ENCODE data around the gene PJVK. TPM values are rescaled to one million over a fixed set of nuclear protein-coding genes. Genes with fewer than 3 reads are reported as not detected.

The PJVK gene
- polyA plus RNA-seq, 1 experiment = 1.5 TPM

DNA sequence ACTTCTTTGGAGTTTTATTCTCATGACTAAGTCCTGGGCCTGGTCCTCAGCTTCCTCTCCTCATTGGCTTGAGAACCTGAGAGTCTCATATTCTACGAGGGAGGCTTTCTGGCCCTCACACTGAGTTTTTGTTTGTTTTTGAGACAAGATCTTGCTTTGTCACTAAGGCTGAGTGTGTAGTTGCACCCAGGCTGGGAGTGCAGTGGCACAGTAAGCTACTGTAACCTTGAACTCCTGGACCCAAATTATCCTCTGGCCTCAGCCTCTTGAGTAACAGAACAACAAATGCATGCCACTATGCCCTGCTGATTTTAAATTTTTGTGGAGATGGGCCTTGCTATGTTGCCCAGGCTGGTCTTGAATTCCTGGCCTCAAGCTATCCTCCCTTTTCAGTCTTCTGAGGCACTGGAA lies 22.8 kb upstream of the PJVK start:
- no peaks in the 10 kb centered on the region for H3K27me3 ChIP-seq (ENCODE audit: control insufficient read depth, insufficient read depth, low read length)
- H3K36me3 ChIP-seq (ENCODE audit: control insufficient read depth, insufficient read depth, low read length) = peaks cover 3% of the 10 kb centered on the region
- POLR2A ChIA-PET = interaction anchor here (0.6 kb wide), 1 partner anchor 22 kb away, joined by 3 read pairs; the partner anchor contains the start of gene PRKRA
- H3K4me3 ChIP-seq (ENCODE audit: low read depth, low read length) = no peak overlapping the region
- CTCF ChIA-PET = interaction anchor here (0.7 to 2.2 kb wide), 4 partner anchors 9 to 14 kb away, joined by 3 to 8 read pairs (median 4); no protein-coding TSS in a partner anchor
- DNase-seq (ENCODE audit: low read depth) = no peak
- TF ChIP-seq CTCF (IDR thresholded peaks at IDR 0.05; ENCODE audit: insufficient read depth, low read depth, low read length) = no peak

DNA sequence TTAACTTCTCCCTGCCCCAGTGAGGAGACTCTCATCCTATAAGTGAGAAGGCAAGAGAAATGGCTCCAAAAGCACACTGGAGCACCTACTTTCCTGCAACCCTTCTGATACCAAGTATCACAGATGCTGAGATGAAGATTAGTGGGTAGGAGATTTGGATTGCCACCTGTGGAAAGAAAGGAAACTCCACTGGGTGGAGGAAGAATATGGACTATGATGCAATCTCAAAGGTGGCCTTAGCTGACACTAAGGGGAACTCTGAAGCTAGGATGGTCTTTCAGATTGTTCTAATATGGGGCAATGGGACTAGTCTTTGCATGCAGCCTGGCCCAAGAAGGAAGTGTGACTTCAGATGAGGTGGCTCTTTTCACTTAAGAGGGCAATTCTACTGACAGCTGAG lies 21.8 kb upstream of the PJVK start:
- peaks cover 4% of the 10 kb centered on the region for H3K36me3 ChIP-seq (ENCODE audit: control insufficient read depth, insufficient read depth, low read length)
- ChIA-PET CTCF (interaction anchor here (2.2 kb wide), 1 partner anchor 10 kb away, joined by 8 read pairs; no protein-coding TSS in a partner anchor), POLR2A (no interaction called here)
- no peak for DNase-seq (ENCODE audit: low read depth)
- TF ChIP-seq CTCF (IDR thresholded peaks at IDR 0.05; ENCODE audit: insufficient read depth, low read depth, low read length) = no peak
- H3K4me3 ChIP-seq (ENCODE audit: low read depth, low read length) = no peak overlapping the region
- H3K27me3 ChIP-seq (ENCODE audit: control insufficient read depth, insufficient read depth, low read length) = no peaks in the 10 kb centered on the region

GRCh38 chr2:178436662-178437061 lies 14.5 kb upstream of the PJVK start:
- no peaks in the 10 kb centered on the region for H3K27me3 ChIP-seq (ENCODE audit: control insufficient read depth, insufficient read depth, low read length)
- no peak for DNase-seq (ENCODE audit: low read depth)
- TF ChIP-seq CTCF (IDR thresholded peaks at IDR 0.05; ENCODE audit: insufficient read depth, low read depth, low read length) = no peak
- POLR2A ChIA-PET = no interaction called here
- H3K36me3 ChIP-seq (ENCODE audit: control insufficient read depth, insufficient read depth, low read length) = peaks cover 4% of the 10 kb centered on the region
- CTCF ChIA-PET = interaction anchor here (0.9 kb wide), 1 partner anchor 22 kb away, joined by 3 read pairs; no protein-coding TSS in a partner anchor
- no peak overlapping the region for H3K4me3 ChIP-seq (ENCODE audit: low read depth, low read length)

- POLR2A ChIA-PET = no interaction called here
- no peaks in the 10 kb centered on the region for H3K27me3 ChIP-seq (ENCODE audit: control insufficient read depth, insufficient read depth, low read length)
- CTCF ChIA-PET = no interaction called here
- H3K4me3 ChIP-seq (ENCODE audit: low read depth, low read length) = no peak overlapping the region
- no peak for TF ChIP-seq CTCF (IDR thresholded peaks at IDR 0.05; ENCODE audit: insufficient read depth, low read depth, low read length)
- no peak for DNase-seq (ENCODE audit: low read depth)
- H3K36me3 ChIP-seq (ENCODE audit: control insufficient read depth, insufficient read depth, low read length) = peaks cover 1% of the 10 kb centered on the region; the same call in 1 of the 2 replicates
Measured at GRCh38 chr2:178441426-178441825, 9.8 kb upstream of the PJVK start.

DNA sequence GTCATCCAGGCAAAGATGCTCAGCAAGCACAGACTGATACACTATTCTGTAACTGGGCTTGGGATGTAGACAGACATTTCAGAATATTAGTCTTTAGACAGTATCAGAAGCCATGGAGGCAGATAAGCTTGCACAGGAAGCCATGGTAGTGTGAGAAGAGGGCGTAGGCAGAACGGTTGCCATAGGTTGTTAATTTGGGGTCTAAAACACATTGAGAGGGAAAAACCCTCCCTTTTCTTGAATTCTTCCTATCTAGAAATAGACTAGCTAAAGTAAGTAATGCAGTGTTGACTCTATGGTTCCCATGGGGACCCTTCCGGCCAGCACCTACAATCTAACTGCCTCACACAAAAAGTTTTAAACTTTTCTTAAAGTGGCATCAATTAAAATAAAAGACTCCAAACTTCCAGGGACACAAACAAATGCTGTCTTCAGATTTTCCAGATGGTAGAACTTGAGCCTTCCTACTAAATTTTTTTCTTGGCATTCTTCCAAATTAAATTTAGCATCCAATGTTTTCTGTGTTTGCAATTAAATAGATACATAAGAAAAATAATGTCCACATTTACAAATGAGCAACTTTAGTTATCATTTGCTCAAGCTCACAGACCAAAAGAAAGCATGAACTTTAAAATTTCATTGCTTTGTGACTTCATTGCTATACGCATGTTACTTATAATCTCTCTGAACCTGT lies 2.1 kb upstream of the PJVK start:
- no peaks in the 10 kb centered on the region for H3K27me3 ChIP-seq (ENCODE audit: control insufficient read depth, insufficient read depth, low read length)
- ChIA-PET CTCF (interaction anchor here (0.8 to 1.8 kb wide), 3 partner anchors 34 to 339 kb away, joined by 3 to 8 read pairs (median 3); no protein-coding TSS in a partner anchor), POLR2A (no interaction called here)
- peaks cover 3% of the 10 kb centered on the region; the same call in 1 of the 2 replicates for H3K36me3 ChIP-seq (ENCODE audit: control insufficient read depth, insufficient read depth, low read length)
- DNase-seq (ENCODE audit: low read depth) = no peak
- no peak for TF ChIP-seq CTCF (IDR thresholded peaks at IDR 0.05; ENCODE audit: insufficient read depth, low read depth, low read length)
- no peak overlapping the region for H3K4me3 ChIP-seq (ENCODE audit: low read depth, low read length)

Measured in BJ (cell line).